Fibroblast of lung (primary cell): ENCODE results near the gene ABCA4.

Experiments used
- EZH2 ChIP-seq: IDR thresholded peaks from 2 replicates; pipeline ENCODE4 v1.5.1; 2012; ENCODE audit warnings: low read length, control low read depth, mild to moderate bottlenecking; ENCODE audit errors: missing control alignments
- TF ChIP-seq, protein P1 (sequence below), 2 donors: IDR thresholded peaks in 1 of 2; conservative IDR thresholded peaks in 1 of 2; 1 replicate in 1 of 2; 2 replicates in 1 of 2; pipeline ENCODE4 v1.5.1; 2011 to 2012; ENCODE audit warnings: low read length in 2 of 2, control low read depth in 1 of 2, inconsistent platforms in 1 of 2, low read depth in 1 of 2, mild to moderate bottlenecking in 1 of 2

DNA sequence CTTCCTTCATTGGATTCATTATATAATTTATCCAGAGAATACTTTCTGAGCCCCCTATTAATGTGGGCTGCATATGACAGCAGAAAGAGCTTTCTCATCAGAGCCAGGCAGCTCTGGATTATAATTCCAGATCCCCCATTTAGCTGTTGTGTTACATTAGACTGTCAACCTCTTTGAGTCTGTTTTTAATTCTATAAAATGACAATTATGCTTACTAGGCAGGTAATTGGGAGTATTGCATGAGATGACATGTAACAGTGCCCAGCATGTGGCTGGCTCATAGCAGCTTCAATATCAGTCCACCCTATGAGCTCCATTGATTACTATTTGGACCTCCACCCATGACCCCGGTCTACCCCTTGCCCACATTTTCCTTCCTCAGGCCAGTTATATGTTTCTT lies 49.6 kb downstream of the ABCA4 start:
- TF ChIP-seq, protein P1, sequence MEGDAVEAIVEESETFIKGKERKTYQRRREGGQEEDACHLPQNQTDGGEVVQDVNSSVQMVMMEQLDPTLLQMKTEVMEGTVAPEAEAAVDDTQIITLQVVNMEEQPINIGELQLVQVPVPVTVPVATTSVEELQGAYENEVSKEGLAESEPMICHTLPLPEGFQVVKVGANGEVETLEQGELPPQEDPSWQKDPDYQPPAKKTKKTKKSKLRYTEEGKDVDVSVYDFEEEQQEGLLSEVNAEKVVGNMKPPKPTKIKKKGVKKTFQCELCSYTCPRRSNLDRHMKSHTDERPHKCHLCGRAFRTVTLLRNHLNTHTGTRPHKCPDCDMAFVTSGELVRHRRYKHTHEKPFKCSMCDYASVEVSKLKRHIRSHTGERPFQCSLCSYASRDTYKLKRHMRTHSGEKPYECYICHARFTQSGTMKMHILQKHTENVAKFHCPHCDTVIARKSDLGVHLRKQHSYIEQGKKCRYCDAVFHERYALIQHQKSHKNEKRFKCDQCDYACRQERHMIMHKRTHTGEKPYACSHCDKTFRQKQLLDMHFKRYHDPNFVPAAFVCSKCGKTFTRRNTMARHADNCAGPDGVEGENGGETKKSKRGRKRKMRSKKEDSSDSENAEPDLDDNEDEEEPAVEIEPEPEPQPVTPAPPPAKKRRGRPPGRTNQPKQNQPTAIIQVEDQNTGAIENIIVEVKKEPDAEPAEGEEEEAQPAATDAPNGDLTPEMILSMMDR (conservative IDR thresholded peaks at IDR 0.05 in 1 of 2, IDR thresholded peaks at IDR 0.05 in 1 of 2; ENCODE audit: low read depth in 1 of 2, low read length in 2 of 2) = no peak
- no peak for TF ChIP-seq EZH2
